ENCODE data around the gene NEK8. TPM values are rescaled to one million over a fixed set of nuclear protein-coding genes. Genes with fewer than 3 reads are reported as not detected.

Gene NEK8
- total and polyA plus RNA-seq, 9 of the 15 experiments (the other 6 are each of a cell fraction or from before 2014, with no cell fraction given) = 0.98 to 16.6 (median 4.6) TPM

GRCh38 chr17:28750178-28751047, 21.8 kb downstream of the NEK8 start (continued):
- TF ChIP-seq, protein P1, sequence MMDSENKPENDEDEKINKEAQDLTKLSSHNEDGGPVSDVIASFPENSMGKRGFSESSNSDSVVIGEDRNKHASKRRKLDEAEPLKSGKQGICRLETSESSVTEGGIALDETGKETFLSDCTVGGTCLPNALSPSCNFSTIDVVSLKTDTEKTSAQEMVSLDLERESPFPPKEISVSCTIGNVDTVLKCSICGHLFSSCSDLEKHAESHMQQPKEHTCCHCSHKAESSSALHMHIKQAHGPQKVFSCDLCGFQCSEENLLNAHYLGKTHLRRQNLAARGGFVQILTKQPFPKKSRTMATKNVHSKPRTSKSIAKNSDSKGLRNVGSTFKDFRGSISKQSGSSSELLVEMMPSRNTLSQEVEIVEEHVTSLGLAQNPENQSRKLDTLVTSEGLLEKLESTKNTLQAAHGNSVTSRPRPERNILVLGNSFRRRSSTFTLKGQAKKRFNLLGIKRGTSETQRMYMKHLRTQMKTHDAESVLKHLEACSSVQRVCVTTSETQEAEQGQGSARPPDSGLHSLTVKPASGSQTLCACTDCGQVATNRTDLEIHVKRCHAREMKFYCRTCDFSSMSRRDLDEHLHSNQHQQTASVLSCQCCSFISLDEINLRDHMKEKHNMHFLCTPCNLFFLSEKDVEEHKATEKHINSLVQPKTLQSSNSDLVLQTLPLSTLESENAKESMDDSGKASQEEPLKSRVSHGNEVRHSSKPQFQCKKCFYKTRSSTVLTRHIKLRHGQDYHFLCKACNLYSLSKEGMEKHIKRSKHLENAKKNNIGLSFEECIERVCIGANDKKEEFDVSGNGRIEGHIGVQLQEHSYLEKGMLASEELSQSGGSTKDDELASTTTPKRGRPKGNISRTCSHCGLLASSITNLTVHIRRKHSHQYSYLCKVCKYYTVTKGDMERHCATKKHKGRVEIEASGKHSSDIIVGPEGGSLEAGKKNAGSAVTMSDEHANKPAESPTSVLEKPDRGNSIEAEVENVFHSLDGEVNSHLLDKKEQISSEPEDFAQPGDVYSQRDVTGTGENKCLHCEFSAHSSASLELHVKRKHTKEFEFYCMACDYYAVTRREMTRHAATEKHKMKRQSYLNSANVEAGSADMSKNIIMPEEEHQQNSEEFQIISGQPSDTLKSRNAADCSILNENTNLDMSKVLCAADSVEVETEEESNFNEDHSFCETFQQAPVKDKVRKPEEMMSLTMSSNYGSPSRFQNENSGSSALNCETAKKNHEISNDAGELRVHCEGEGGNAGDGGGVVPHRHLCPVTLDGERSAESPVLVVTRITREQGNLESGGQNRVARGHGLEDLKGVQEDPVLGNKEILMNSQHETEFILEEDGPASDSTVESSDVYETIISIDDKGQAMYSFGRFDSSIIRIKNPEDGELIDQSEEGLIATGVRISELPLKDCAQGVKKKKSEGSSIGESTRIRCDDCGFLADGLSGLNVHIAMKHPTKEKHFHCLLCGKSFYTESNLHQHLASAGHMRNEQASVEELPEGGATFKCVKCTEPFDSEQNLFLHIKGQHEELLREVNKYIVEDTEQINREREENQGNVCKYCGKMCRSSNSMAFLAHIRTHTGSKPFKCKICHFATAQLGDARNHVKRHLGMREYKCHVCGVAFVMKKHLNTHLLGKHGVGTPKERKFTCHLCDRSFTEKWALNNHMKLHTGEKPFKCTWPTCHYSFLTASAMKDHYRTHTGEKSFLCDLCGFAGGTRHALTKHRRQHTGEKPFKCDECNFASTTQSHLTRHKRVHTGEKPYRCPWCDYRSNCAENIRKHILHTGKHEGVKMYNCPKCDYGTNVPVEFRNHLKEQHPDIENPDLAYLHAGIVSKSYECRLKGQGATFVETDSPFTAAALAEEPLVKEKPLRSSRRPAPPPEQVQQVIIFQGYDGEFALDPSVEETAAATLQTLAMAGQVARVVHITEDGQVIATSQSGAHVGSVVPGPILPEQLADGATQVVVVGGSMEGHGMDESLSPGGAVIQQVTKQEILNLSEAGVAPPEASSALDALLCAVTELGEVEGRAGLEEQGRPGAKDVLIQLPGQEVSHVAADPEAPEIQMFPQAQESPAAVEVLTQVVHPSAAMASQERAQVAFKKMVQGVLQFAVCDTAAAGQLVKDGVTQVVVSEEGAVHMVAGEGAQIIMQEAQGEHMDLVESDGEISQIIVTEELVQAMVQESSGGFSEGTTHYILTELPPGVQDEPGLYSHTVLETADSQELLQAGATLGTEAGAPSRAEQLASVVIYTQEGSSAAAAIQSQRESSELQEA (IDR thresholded peaks at IDR 0.05; ENCODE audit: low read depth) = no peak
- TF ChIP-seq WHSC1 (IDR thresholded peaks at IDR 0.05; ENCODE audit: low read length) (no peak), E2F8 (IDR thresholded peaks at IDR 0.05; ENCODE audit: low read depth, partially characterized antibody) (peak; percentile 57), ZNF583 (CRISPR knock-in tag; IDR thresholded peaks at IDR 0.05) (no peak), ZNF212 (CRISPR knock-in tag; IDR thresholded peaks at IDR 0.05) (no peak), KAT8 (IDR thresholded peaks at IDR 0.05; ENCODE audit: low read depth) (no peak), ZNF197 (CRISPR knock-in tag; IDR thresholded peaks at IDR 0.05; ENCODE audit: low read depth) (no peak), ZBTB1 (CRISPR knock-in tag; IDR thresholded peaks at IDR 0.05; ENCODE audit: borderline replicate concordance, low read depth) (no peak)
- TF ChIP-seq, protein P2, sequence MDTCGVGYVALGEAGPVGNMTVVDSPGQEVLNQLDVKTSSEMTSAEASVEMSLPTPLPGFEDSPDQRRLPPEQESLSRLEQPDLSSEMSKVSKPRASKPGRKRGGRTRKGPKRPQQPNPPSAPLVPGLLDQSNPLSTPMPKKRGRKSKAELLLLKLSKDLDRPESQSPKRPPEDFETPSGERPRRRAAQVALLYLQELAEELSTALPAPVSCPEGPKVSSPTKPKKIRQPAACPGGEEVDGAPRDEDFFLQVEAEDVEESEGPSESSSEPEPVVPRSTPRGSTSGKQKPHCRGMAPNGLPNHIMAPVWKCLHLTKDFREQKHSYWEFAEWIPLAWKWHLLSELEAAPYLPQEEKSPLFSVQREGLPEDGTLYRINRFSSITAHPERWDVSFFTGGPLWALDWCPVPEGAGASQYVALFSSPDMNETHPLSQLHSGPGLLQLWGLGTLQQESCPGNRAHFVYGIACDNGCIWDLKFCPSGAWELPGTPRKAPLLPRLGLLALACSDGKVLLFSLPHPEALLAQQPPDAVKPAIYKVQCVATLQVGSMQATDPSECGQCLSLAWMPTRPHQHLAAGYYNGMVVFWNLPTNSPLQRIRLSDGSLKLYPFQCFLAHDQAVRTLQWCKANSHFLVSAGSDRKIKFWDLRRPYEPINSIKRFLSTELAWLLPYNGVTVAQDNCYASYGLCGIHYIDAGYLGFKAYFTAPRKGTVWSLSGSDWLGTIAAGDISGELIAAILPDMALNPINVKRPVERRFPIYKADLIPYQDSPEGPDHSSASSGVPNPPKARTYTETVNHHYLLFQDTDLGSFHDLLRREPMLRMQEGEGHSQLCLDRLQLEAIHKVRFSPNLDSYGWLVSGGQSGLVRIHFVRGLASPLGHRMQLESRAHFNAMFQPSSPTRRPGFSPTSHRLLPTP (IDR thresholded peaks at IDR 0.05; ENCODE audit: borderline replicate concordance, extremely low read depth, insufficient read length) = no peak
- TF ChIP-seq, protein P3, sequence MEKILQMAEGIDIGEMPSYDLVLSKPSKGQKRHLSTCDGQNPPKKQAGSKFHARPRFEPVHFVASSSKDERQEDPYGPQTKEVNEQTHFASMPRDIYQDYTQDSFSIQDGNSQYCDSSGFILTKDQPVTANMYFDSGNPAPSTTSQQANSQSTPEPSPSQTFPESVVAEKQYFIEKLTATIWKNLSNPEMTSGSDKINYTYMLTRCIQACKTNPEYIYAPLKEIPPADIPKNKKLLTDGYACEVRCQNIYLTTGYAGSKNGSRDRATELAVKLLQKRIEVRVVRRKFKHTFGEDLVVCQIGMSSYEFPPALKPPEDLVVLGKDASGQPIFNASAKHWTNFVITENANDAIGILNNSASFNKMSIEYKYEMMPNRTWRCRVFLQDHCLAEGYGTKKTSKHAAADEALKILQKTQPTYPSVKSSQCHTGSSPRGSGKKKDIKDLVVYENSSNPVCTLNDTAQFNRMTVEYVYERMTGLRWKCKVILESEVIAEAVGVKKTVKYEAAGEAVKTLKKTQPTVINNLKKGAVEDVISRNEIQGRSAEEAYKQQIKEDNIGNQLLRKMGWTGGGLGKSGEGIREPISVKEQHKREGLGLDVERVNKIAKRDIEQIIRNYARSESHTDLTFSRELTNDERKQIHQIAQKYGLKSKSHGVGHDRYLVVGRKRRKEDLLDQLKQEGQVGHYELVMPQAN (IDR thresholded peaks at IDR 0.05; ENCODE audit: borderline replicate concordance) = no peak

Measured in K562 (cell line).